Astrocyte (in vitro differentiated cells and primary cell): ENCODE data around the gene CRACR2A. TPM values are rescaled to one million over a fixed set of nuclear protein-coding genes. Genes with fewer than 3 reads are reported as not detected.

ENCODE experiments used
- DNase-seq: peaks from one replicate; pipeline ENCODE4 v3.0.0-alpha.2; 2010; ENCODE audit warnings: low read depth
- FAIRE-seq: peaks from 2 replicates; lab custom pipeline; 2011; peaks lifted over from hg19 to GRCh38; lab: Jason Lieb, UNC
- H2AFZ ChIP-seq: 2 replicates; pipeline ENCODE4 v1.6.0; 2012; ENCODE audit warnings: low read depth, low read length, inconsistent platforms
- H3K27ac ChIP-seq: 2 replicates; pipeline ENCODE4 v1.5.1; 2011; ENCODE audit warnings: low read depth, low read length, inconsistent platforms
- H3K27me3 ChIP-seq: 2 replicates; pipeline ENCODE4 v1.6.0; 2011; ENCODE audit warnings: low read length, inconsistent platforms; ENCODE audit not compliant: insufficient read depth
- H3K36me3 ChIP-seq: 2 replicates; pipeline ENCODE4 v1.5.1; 2011; ENCODE audit warnings: low read length, inconsistent platforms; ENCODE audit not compliant: insufficient read depth
- H3K4me1 ChIP-seq: 2 replicates; pipeline ENCODE4 v1.5.1; 2011; ENCODE audit warnings: low read length, inconsistent platforms; ENCODE audit not compliant: insufficient read depth
- H3K4me2 ChIP-seq: 2 replicates; pipeline ENCODE4 v1.6.0; 2012; ENCODE audit warnings: low read length, inconsistent platforms
- H3K4me3 ChIP-seq: 2 replicates; pipeline ENCODE4 v1.5.1; 2011; ENCODE audit warnings: low read depth, mild to moderate bottlenecking, low read length, inconsistent platforms; ENCODE audit not compliant: insufficient read depth
- H3K79me2 ChIP-seq: 2 replicates; pipeline ENCODE4 v1.6.0; 2012; ENCODE audit warnings: mild to moderate bottlenecking, low read length, inconsistent platforms; ENCODE audit not compliant: insufficient read depth
- H3K9ac ChIP-seq: 2 replicates; pipeline ENCODE4 v1.6.0; 2012; ENCODE audit warnings: mild to moderate bottlenecking, low read length, inconsistent platforms
- H3K9me3 ChIP-seq: 2 replicates; pipeline ENCODE4 v1.5.1; 2012; ENCODE audit warnings: low read depth, mild to moderate bottlenecking, low read length, inconsistent platforms; ENCODE audit not compliant: insufficient read depth
- H4K20me1 ChIP-seq: 2 replicates; pipeline ENCODE4 v1.6.0; 2012; ENCODE audit warnings: low read length, inconsistent platforms; ENCODE audit not compliant: insufficient read depth
- H3K27ac Mint-ChIP-seq: one replicate; pipeline ENCODE4 v1.8.0; 2021; ENCODE audit warnings: mild to moderate bottlenecking, mixed read lengths; ENCODE audit not compliant: unreplicated experiment
- H3K27me3 Mint-ChIP-seq: one replicate; pipeline ENCODE4 v1.8.0; 2021; ENCODE audit warnings: low read depth, mixed read lengths; ENCODE audit not compliant: unreplicated experiment
- H3K36me3 Mint-ChIP-seq: one replicate; pipeline ENCODE4 v1.8.0; 2021; ENCODE audit warnings: low read depth, mixed read lengths; ENCODE audit not compliant: unreplicated experiment
- H3K4me1 Mint-ChIP-seq: one replicate; pipeline ENCODE4 v1.8.0; 2021; ENCODE audit warnings: low read depth, mixed read lengths; ENCODE audit not compliant: unreplicated experiment
- H3K4me3 Mint-ChIP-seq: one replicate; pipeline ENCODE4 v1.8.0; 2021; ENCODE audit warnings: mild to moderate bottlenecking, moderate library complexity, mixed read lengths; ENCODE audit not compliant: unreplicated experiment
- H3K9me3 Mint-ChIP-seq: one replicate; pipeline ENCODE4 v1.8.0; 2021; ENCODE audit warnings: mild to moderate bottlenecking, mixed read lengths; ENCODE audit not compliant: unreplicated experiment
- EZH2 ChIP-seq: IDR thresholded peaks from 2 replicates; pipeline ENCODE4 v1.6.1; 2012; ENCODE audit warnings: mild to moderate bottlenecking, low read length, inconsistent platforms; ENCODE audit not compliant: insufficient read depth
- total RNA-seq: library from RNA; stranded (reverse); gene quantifications from 2 replicates; pipeline ENCODE4 v1.2.1, GENCODE V29; 2021
- TF ChIP-seq, protein P1 (sequence below): IDR thresholded peaks from 2 replicates; pipeline ENCODE4 v1.5.1; 2011; ENCODE audit warnings: low read depth, mild to moderate bottlenecking, inconsistent platforms, low read length, moderate library complexity; ENCODE audit not compliant: insufficient read depth

Gene CRACR2A
- total RNA-seq, 1 donor from 2014 or later: 1.5 TPM

- H3K9ac ChIP-seq: no peak overlapping the region
- peaks cover 17% of the 10 kb centered on the region for H3K4me1 Mint-ChIP-seq
- H2AFZ ChIP-seq: no peak overlapping the region
- H3K9me3 ChIP-seq: no peaks in the 10 kb centered on the region
- H3K79me2 ChIP-seq: no peaks in the 10 kb centered on the region
- no peak overlapping the region for H3K4me3 ChIP-seq
- no peak overlapping the region for H3K27ac Mint-ChIP-seq
- no peaks in the 10 kb centered on the region for H3K4me1 ChIP-seq
- DNase-seq (no peak), FAIRE-seq (no peak)
- TF ChIP-seq EZH2: no peak
- TF ChIP-seq, protein P1, sequence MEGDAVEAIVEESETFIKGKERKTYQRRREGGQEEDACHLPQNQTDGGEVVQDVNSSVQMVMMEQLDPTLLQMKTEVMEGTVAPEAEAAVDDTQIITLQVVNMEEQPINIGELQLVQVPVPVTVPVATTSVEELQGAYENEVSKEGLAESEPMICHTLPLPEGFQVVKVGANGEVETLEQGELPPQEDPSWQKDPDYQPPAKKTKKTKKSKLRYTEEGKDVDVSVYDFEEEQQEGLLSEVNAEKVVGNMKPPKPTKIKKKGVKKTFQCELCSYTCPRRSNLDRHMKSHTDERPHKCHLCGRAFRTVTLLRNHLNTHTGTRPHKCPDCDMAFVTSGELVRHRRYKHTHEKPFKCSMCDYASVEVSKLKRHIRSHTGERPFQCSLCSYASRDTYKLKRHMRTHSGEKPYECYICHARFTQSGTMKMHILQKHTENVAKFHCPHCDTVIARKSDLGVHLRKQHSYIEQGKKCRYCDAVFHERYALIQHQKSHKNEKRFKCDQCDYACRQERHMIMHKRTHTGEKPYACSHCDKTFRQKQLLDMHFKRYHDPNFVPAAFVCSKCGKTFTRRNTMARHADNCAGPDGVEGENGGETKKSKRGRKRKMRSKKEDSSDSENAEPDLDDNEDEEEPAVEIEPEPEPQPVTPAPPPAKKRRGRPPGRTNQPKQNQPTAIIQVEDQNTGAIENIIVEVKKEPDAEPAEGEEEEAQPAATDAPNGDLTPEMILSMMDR: no peak
- H3K36me3 ChIP-seq: no peaks in the 10 kb centered on the region
- H3K36me3 Mint-ChIP-seq: no peaks in the 10 kb centered on the region
- H3K9me3 Mint-ChIP-seq: peaks cover 2% of the 10 kb centered on the region
- H3K27ac ChIP-seq: no peak overlapping the region
- no peaks in the 10 kb centered on the region for H4K20me1 ChIP-seq
- H3K27me3 ChIP-seq: peaks cover 3% of the 10 kb centered on the region
- H3K4me2 ChIP-seq: no peak overlapping the region
- peaks cover 30% of the 10 kb centered on the region for H3K27me3 Mint-ChIP-seq
- H3K4me3 Mint-ChIP-seq: no peak overlapping the region
Measured at GRCh38 chr12:3646561-3647241, 106.2 kb downstream of the CRACR2A start.

- H3K4me1 Mint-ChIP-seq: peaks cover 18% of the 10 kb centered on the region
- H3K4me2 ChIP-seq: no peak overlapping the region
- H3K9me3 Mint-ChIP-seq: peaks cover 2% of the 10 kb centered on the region
- no peak overlapping the region for H3K27ac Mint-ChIP-seq
- FAIRE-seq (no peak), DNase-seq (no peak)
- no peaks in the 10 kb centered on the region for H3K36me3 Mint-ChIP-seq
- H3K27me3 Mint-ChIP-seq: peaks cover 27% of the 10 kb centered on the region
- no peak overlapping the region for H3K27ac ChIP-seq
- no peak overlapping the region for H3K4me3 Mint-ChIP-seq
- TF ChIP-seq EZH2: no peak
- TF ChIP-seq, protein P1: no peak
- H3K27me3 ChIP-seq: no peaks in the 10 kb centered on the region
- H3K36me3 ChIP-seq: no peaks in the 10 kb centered on the region
- H3K4me1 ChIP-seq: peaks cover 5% of the 10 kb centered on the region
- no peaks in the 10 kb centered on the region for H3K79me2 ChIP-seq
- no peaks in the 10 kb centered on the region for H4K20me1 ChIP-seq
- H3K9me3 ChIP-seq: no peaks in the 10 kb centered on the region
- no peak overlapping the region for H3K9ac ChIP-seq
- no peak overlapping the region for H2AFZ ChIP-seq
- H3K4me3 ChIP-seq: no peak overlapping the region
Measured at GRCh38 chr12:3645091-3645490, 107.8 kb downstream of the CRACR2A start.

GRCh38 chr12:3644104-3644503 is 108.8 kb downstream of the CRACR2A start:
- Mint-ChIP-seq H3K27ac (no peak overlapping the region), H3K4me3 (no peak overlapping the region), H3K36me3 (no peaks in the 10 kb centered on the region), H3K27me3 (peaks cover 23% of the 10 kb centered on the region), H3K4me1 (peaks cover 18% of the 10 kb centered on the region), H3K9me3 (peaks cover 2% of the 10 kb centered on the region)
- Histone ChIP-seq H3K79me2 (no peaks in the 10 kb centered on the region), H3K4me1 (peaks cover 5% of the 10 kb centered on the region), H3K27ac (no peak overlapping the region), H3K4me3 (no peak overlapping the region), H3K9me3 (no peaks in the 10 kb centered on the region), H4K20me1 (no peaks in the 10 kb centered on the region), H2AFZ (no peak overlapping the region), H3K4me2 (no peak overlapping the region), H3K36me3 (no peaks in the 10 kb centered on the region), H3K9ac (no peak overlapping the region), H3K27me3 (no peaks in the 10 kb centered on the region)
- TF ChIP-seq EZH2: no peak
- TF ChIP-seq, protein P1: no peak
- DNase-seq (no peak), FAIRE-seq (no peak)
